ENCODE measurements around the gene POLR2B.
"Not testable (repeated sequence)": the region's sequence is repeated elsewhere in the genome, so short reads cannot be mapped to it uniquely, and the experiment has no call there.

- TF ChIP-seq POLR2A, CTCF, POLR2AphosphoS5, EP300 (IDR thresholded peaks at IDR 0.05): not testable (repeated sequence)
These were observed 38.9 kb upstream of the POLR2B start for GRCh38 chr4:56939826-56940225.
